Liver (tissue), 9 donors: ENCODE data around the gene GGCX. TPM values are rescaled to one million over a fixed set of nuclear protein-coding genes. Genes with fewer than 3 reads are reported as not detected.

ENCODE experiments used
- DNase-seq: peaks from one replicate; pipeline ENCODE4 v3.0.0-alpha.2; 2017; ENCODE audit warnings: low spot score
- H3K27ac ChIP-seq, 2 donors: one replicate each; pipeline ENCODE4 v1.7.0; 2013; ENCODE audit warnings: inconsistent platforms in 2 of 2, low read length in 2 of 2, control low read depth in 1 of 2, low read depth in 1 of 2, mild to moderate bottlenecking in 1 of 2
- H3K27me3 ChIP-seq, 4 donors: one replicate each; pipeline versions ENCODE4 v1.6.1 to v1.7.0; 2013; ENCODE audit warnings: low read length in 3 of 4, inconsistent platforms in 1 of 4, mild to moderate bottlenecking in 1 of 4, moderate library complexity in 1 of 4; ENCODE audit not compliant: control insufficient read depth in 4 of 4, insufficient read depth in 4 of 4
- H3K36me3 ChIP-seq, 4 donors: one replicate each; pipeline versions ENCODE4 v1.6.1 to v1.7.0; 2013; ENCODE audit warnings: low read length in 3 of 4, mild to moderate bottlenecking in 3 of 4, low read depth in 1 of 4, moderate library complexity in 1 of 4; ENCODE audit not compliant: control insufficient read depth in 4 of 4, insufficient read depth in 3 of 4
- H3K4me1 ChIP-seq, 4 donors: one replicate each; pipeline versions ENCODE4 v1.6.1 to v1.7.0; 2013; ENCODE audit warnings: low read length in 3 of 4, mild to moderate bottlenecking in 3 of 4, moderate library complexity in 1 of 4; ENCODE audit not compliant: control insufficient read depth in 4 of 4, insufficient read depth in 4 of 4
- H3K4me3 ChIP-seq, 3 donors: one replicate each; pipeline versions ENCODE4 v1.6.1 to v1.7.0; 2013; ENCODE audit warnings: low read length in 3 of 3, control low read depth in 1 of 3, low read depth in 1 of 3, mild to moderate bottlenecking in 1 of 3
- H3K9ac ChIP-seq, 2 donors: one replicate each; pipeline ENCODE4 v1.7.0; 2013; ENCODE audit warnings: low read length in 2 of 2, mild to moderate bottlenecking in 2 of 2, moderate library complexity in 2 of 2, control low read depth in 1 of 2, low read depth in 1 of 2
- H3K9me3 ChIP-seq, 4 donors: one replicate each; pipeline versions ENCODE4 v1.6.1 to v1.7.0; 2013; ENCODE audit warnings: low read length in 3 of 4; ENCODE audit not compliant: control insufficient read depth in 4 of 4
- EGR1 ChIP-seq, 2 donors: IDR thresholded peaks; 2 replicates each; pipeline ENCODE4 v1.6.1; 2016 to 2018; ENCODE audit warnings: antibody characterized with exemption in 2 of 2, low read depth in 2 of 2
- FOXA1 ChIP-seq: IDR thresholded peaks from 2 replicates; pipeline ENCODE4 v1.6.1; 2016; ENCODE audit warnings: antibody characterized with exemption
- FOXA2 ChIP-seq: IDR thresholded peaks from 2 replicates; pipeline ENCODE4 v1.6.1; 2016; ENCODE audit warnings: antibody characterized with exemption
- HNF4G ChIP-seq: IDR thresholded peaks from 2 replicates; pipeline ENCODE4 v1.6.1; 2016; ENCODE audit warnings: antibody characterized with exemption
- MAX ChIP-seq: IDR thresholded peaks from 2 replicates; pipeline ENCODE4 v1.6.1; 2016; ENCODE audit warnings: antibody characterized with exemption
- RAD21 ChIP-seq, 2 donors: IDR thresholded peaks; 2 replicates each; pipeline ENCODE4 v1.6.1; 2016; ENCODE audit warnings: antibody characterized with exemption in 2 of 2, mild to moderate bottlenecking in 2 of 2
- REST ChIP-seq: IDR thresholded peaks from 2 replicates; pipeline ENCODE4 v1.6.1; 2016; ENCODE audit warnings: antibody characterized with exemption, mild to moderate bottlenecking
- RXRA ChIP-seq, 2 donors: IDR thresholded peaks; 2 replicates each; pipeline ENCODE4 v1.6.1; 2017 to 2018; ENCODE audit warnings: antibody characterized with exemption in 2 of 2, mild to moderate bottlenecking in 1 of 2
- ZBTB33 ChIP-seq: IDR thresholded peaks from 2 replicates; pipeline ENCODE4 v1.6.1; 2016; ENCODE audit warnings: antibody characterized with exemption
- WGBS: extraction: QIAGEN DNeasy Blood & Tissue Kit; methylation state at CpG from one replicate; pipeline ENCODE4 v1.1.7; 2013; 5-methylcytosine and 5-hydroxymethylcytosine counted together
- polyA plus RNA-seq, 2 donors: library from polyadenylated mRNA; stranded (reverse) in 1 of 2; unstranded in 1 of 2; fragments of 200-250 nt in 1 of 2; fragments of >200 nt in 1 of 2; fragmentation: Nextera tagmentation in 1 of 2; extraction: Ambion mirVana in 1 of 2; gene quantifications; one replicate each; pipeline versions ENCODE4 v1.2.1 to v1.2.3, GENCODE V29; 2013 to 2015
- total RNA-seq, 2 donors: library from RNA; depleted of rRNA; stranded (reverse); fragments of >200 nt; gene quantifications; one replicate each; pipeline ENCODE4 v1.2.3, GENCODE V29; 2014
- donor health status: healthy.
- donor health status: healthy.
- donor health status: healthy.
- donor health status: healthy.
- donor health status: healthy.

The GGCX gene
- total and polyA plus RNA-seq, 4 donors, result 67.3 to 189 (median 90.4) TPM

GRCh38 chr2:85579266-85579935 lies 18.1 kb upstream of the GGCX start:
- peaks cover 0 to 7% (median 2%) of the 10 kb centered on the region in 4 donors for H3K36me3 ChIP-seq
- peak overlapping the region in 1 of 2 donors; percentile 21 for H3K9ac ChIP-seq
- WGBS, result 69% methylated on average over 6 of the region's 6 CpGs
- DNase-seq, result no peak
- H3K9me3 ChIP-seq, result no peaks in the 10 kb centered on the region
- TF ChIP-seq RXRA (IDR thresholded peaks at IDR 0.05), result no peak
- no peak for TF ChIP-seq MAX
- no peak for TF ChIP-seq HNF4G
- TF ChIP-seq REST, result no peak
- H3K4me1 ChIP-seq, result peaks cover 5 to 33% (median 20%) of the 10 kb centered on the region in 4 donors
- H3K27me3 ChIP-seq, result no peaks in the 10 kb centered on the region
- peak overlapping the region; percentile 87 to 91 for H3K27ac ChIP-seq
- H3K4me3 ChIP-seq, result no peak overlapping the region

GRCh38 chr2:85578243-85579180 lies 17.2 kb upstream of the GGCX start:
- TF ChIP-seq EGR1 (IDR thresholded peaks at IDR 0.05; ENCODE audit: low read depth in 2 of 2) (no peak), FOXA2 (no peak), ZBTB33 (no peak), REST (no peak), FOXA1 (no peak), RAD21 (IDR thresholded peaks at IDR 0.05) (peak in 1 of 2 donors; percentile 0)
- Histone ChIP-seq H3K36me3 (peaks cover 0 to 7% (median 2%) of the 10 kb centered on the region in 4 donors), H3K27ac (peak overlapping the region; percentile 87 to 91), H3K4me3 (peak overlapping the region; percentile 70 to 89 (median 87)), H3K9ac (peak overlapping the region; percentile 92 to 94), H3K27me3 (no peaks in the 10 kb centered on the region), H3K9me3 (no peaks in the 10 kb centered on the region), H3K4me1 (peaks cover 5 to 26% (median 14%) of the 10 kb centered on the region in 4 donors)
- no peak for DNase-seq
- whole genome bisulfite sequencing, result 40% methylated on average over 19 of the region's 19 CpGs
